Measurements from ENCODE around the gene MICAL2. TPM values are rescaled to one million over a fixed set of nuclear protein-coding genes. Genes with fewer than 3 reads are reported as not detected.

MICAL2 gene
- total RNA-seq, 3 donors from 2014 or later = 70.3 to 118 (median 71.4) TPM

- no peak for DNase-seq
- H3K4me3 Mint-ChIP-seq = no peak overlapping the region
Observed at GRCh38 chr11:12125609-12126149, 15.3 kb downstream of the MICAL2 start.

GRCh38 chr11:12126344-12127019 is 16.1 kb downstream of the MICAL2 start:
- Mint-ChIP-seq H3K4me1 (ENCODE audit: low read depth) (peaks cover 27% of the 10 kb centered on the region), H3K36me3 (ENCODE audit: insufficient read depth) (no peaks in the 10 kb centered on the region), H3K4me3 (no peak overlapping the region), H3K27me3 (ENCODE audit: low read depth) (no peaks in the 10 kb centered on the region), H3K9me3 (no peaks in the 10 kb centered on the region)
- ATAC-seq = no peak
- DNase-seq = no peak

More at GRCh38 chr11:12125609-12126149, 15.3 kb downstream of the MICAL2 start:
- Mint-ChIP-seq H3K36me3 (ENCODE audit: insufficient read depth) (no peaks in the 10 kb centered on the region), H3K4me1 (ENCODE audit: low read depth) (peaks cover 31% of the 10 kb centered on the region), H3K27me3 (ENCODE audit: low read depth) (no peaks in the 10 kb centered on the region), H3K9me3 (no peaks in the 10 kb centered on the region)
- ATAC-seq = peak; percentile 36 to 55

- Mint-ChIP-seq H3K27me3 (ENCODE audit: low read depth) (no peaks in the 10 kb centered on the region), H3K4me1 (ENCODE audit: low read depth) (peaks cover 27% of the 10 kb centered on the region), H3K9me3 (no peaks in the 10 kb centered on the region), H3K4me3 (no peak overlapping the region), H3K36me3 (ENCODE audit: insufficient read depth) (no peaks in the 10 kb centered on the region)
- DNase-seq = no peak
- no peak for ATAC-seq
Observed at GRCh38 chr11:12127206-12127898, 17.0 kb downstream of the MICAL2 start.

- peaks cover 30% of the 10 kb centered on the region for H3K4me1 Mint-ChIP-seq (ENCODE audit: low read depth)
- H3K4me3 Mint-ChIP-seq = no peak overlapping the region
- no peaks in the 10 kb centered on the region for H3K36me3 Mint-ChIP-seq (ENCODE audit: insufficient read depth)
- no peaks in the 10 kb centered on the region for H3K9me3 Mint-ChIP-seq
- DNase-seq = no peak
- no peaks in the 10 kb centered on the region for H3K27me3 Mint-ChIP-seq (ENCODE audit: low read depth)
- ATAC-seq = no peak
Observed at GRCh38 chr11:12128301-12128751, 17.9 kb downstream of the MICAL2 start.

- Mint-ChIP-seq H3K4me3 (no peak overlapping the region), H3K27me3 (ENCODE audit: low read depth) (no peaks in the 10 kb centered on the region), H3K4me1 (ENCODE audit: low read depth) (peaks cover 34% of the 10 kb centered on the region), H3K36me3 (ENCODE audit: insufficient read depth) (no peaks in the 10 kb centered on the region), H3K9me3 (no peaks in the 10 kb centered on the region)
- no peak for ATAC-seq
- DNase-seq = no peak
Observed at GRCh38 chr11:12129227-12129626, 18.8 kb downstream of the MICAL2 start.

GRCh38 chr11:12130180-12130980 is 20.0 kb downstream of the MICAL2 start:
- no peak for ATAC-seq
- H3K36me3 Mint-ChIP-seq (ENCODE audit: insufficient read depth) = no peaks in the 10 kb centered on the region
- no peaks in the 10 kb centered on the region for H3K9me3 Mint-ChIP-seq
- peaks cover 31% of the 10 kb centered on the region for H3K4me1 Mint-ChIP-seq (ENCODE audit: low read depth)
- DNase-seq = no peak
- H3K4me3 Mint-ChIP-seq = no peak overlapping the region
- no peaks in the 10 kb centered on the region for H3K27me3 Mint-ChIP-seq (ENCODE audit: low read depth)

GRCh38 chr11:12131943-12132789 is 21.8 kb downstream of the MICAL2 start:
- DNase-seq = no peak
- no peak overlapping the region for H3K4me3 Mint-ChIP-seq
- peaks cover 26% of the 10 kb centered on the region for H3K4me1 Mint-ChIP-seq (ENCODE audit: low read depth)
- H3K27me3 Mint-ChIP-seq (ENCODE audit: low read depth) = no peaks in the 10 kb centered on the region
- no peak for ATAC-seq
- no peaks in the 10 kb centered on the region for H3K9me3 Mint-ChIP-seq
- H3K36me3 Mint-ChIP-seq (ENCODE audit: insufficient read depth) = no peaks in the 10 kb centered on the region

- Mint-ChIP-seq H3K4me1 (ENCODE audit: low read depth) (peaks cover 26% of the 10 kb centered on the region), H3K9me3 (no peaks in the 10 kb centered on the region), H3K36me3 (ENCODE audit: insufficient read depth) (no peaks in the 10 kb centered on the region), H3K27me3 (ENCODE audit: low read depth) (no peaks in the 10 kb centered on the region), H3K4me3 (no peak overlapping the region)
- no peak for ATAC-seq
- no peak for DNase-seq
Observed at GRCh38 chr11:12132790-12133145, 22.4 kb downstream of the MICAL2 start.

- Mint-ChIP-seq H3K9me3 (no peaks in the 10 kb centered on the region), H3K4me1 (ENCODE audit: low read depth) (peaks cover 23% of the 10 kb centered on the region), H3K27me3 (ENCODE audit: low read depth) (no peaks in the 10 kb centered on the region), H3K36me3 (ENCODE audit: insufficient read depth) (no peaks in the 10 kb centered on the region), H3K4me3 (no peak overlapping the region)
- no peak for DNase-seq
- no peak for ATAC-seq
Observed at GRCh38 chr11:12133547-12134235, 23.3 kb downstream of the MICAL2 start.

- peaks cover 23% of the 10 kb centered on the region for H3K4me1 Mint-ChIP-seq (ENCODE audit: low read depth)
- DNase-seq = no peak
- ATAC-seq = no peak
Observed at GRCh38 chr11:12134236-12134585, 23.8 kb downstream of the MICAL2 start.

GRCh38 chr11:12135185-12135584 is 24.8 kb downstream of the MICAL2 start:
- DNase-seq = no peak
- Mint-ChIP-seq H3K4me3 (no peak overlapping the region), H3K36me3 (ENCODE audit: insufficient read depth) (no peaks in the 10 kb centered on the region), H3K4me1 (ENCODE audit: low read depth) (peaks cover 23% of the 10 kb centered on the region), H3K9me3 (no peaks in the 10 kb centered on the region), H3K27me3 (ENCODE audit: low read depth) (no peaks in the 10 kb centered on the region)
- ATAC-seq = no peak

More at GRCh38 chr11:12134236-12134585, 23.8 kb downstream of the MICAL2 start:
- H3K9me3 Mint-ChIP-seq = no peaks in the 10 kb centered on the region
- H3K27me3 Mint-ChIP-seq (ENCODE audit: low read depth) = no peaks in the 10 kb centered on the region
- peak overlapping the region; percentile 2 for H3K4me3 Mint-ChIP-seq
- no peaks in the 10 kb centered on the region for H3K36me3 Mint-ChIP-seq (ENCODE audit: insufficient read depth)

- no peaks in the 10 kb centered on the region for H3K36me3 Mint-ChIP-seq (ENCODE audit: insufficient read depth)
- peaks cover 41% of the 10 kb centered on the region for H3K4me1 Mint-ChIP-seq (ENCODE audit: low read depth)
- no peaks in the 10 kb centered on the region for H3K27me3 Mint-ChIP-seq (ENCODE audit: low read depth)
- no peak for DNase-seq
- no peak overlapping the region for H3K4me3 Mint-ChIP-seq
- ATAC-seq = no peak
- H3K9me3 Mint-ChIP-seq = no peaks in the 10 kb centered on the region
Observed at GRCh38 chr11:12137005-12137690, 26.8 kb downstream of the MICAL2 start.

Measured in activated T-cell treated with anti-CD3 and anti-CD28 coated beads, Interleukin-2, amount 50 U/mL, for 4 hours (primary cell).